ENCODE measurements around the gene KRT16.
"Not testable (repeated sequence)": the region's sequence is repeated elsewhere in the genome, so short reads cannot be mapped to it uniquely, and the experiment has no call there.

The KRT16 gene

GRCh38 chr17:41627316-41628072, 14.9 kb upstream of the KRT16 start:
- DNase-seq, result no peak

GRCh38 chr17:41626914-41627295, 14.3 kb upstream of the KRT16 start:
- not testable (repeated sequence) for DNase-seq

- DNase-seq, result not testable (repeated sequence)
These were observed 13.7 kb upstream of the KRT16 start for GRCh38 chr17:41626028-41626913.

GRCh38 chr17:41625602-41626001, 13.0 kb upstream of the KRT16 start:
- DNase-seq, result no peak

- no peak for DNase-seq
These were observed 11.9 kb upstream of the KRT16 start, which contains the start of gene KRT17 for GRCh38 chr17:41624208-41625101. TSS of gene KRT17 (minus strand) at chr17:41624575. CDS start at chr17:41624509, 66 bp downstream.

GRCh38 chr17:41623184-41623861, 10.8 kb upstream of the KRT16 start:
- DNase-seq, result not testable (repeated sequence)

- DNase-seq, result not testable (repeated sequence)
These were observed 10.0 kb upstream of the KRT16 start for GRCh38 chr17:41622340-41623183.

GRCh38 chr17:41621916-41622315, 9.3 kb upstream of the KRT16 start:
- no peak for DNase-seq

- not testable (repeated sequence) for DNase-seq
These were observed 8.9 kb upstream of the KRT16 start for GRCh38 chr17:41621435-41621817.

- DNase-seq, result no peak
These were observed 8.2 kb upstream of the KRT16 start for GRCh38 chr17:41620583-41621434.

- not testable (repeated sequence) for DNase-seq
These were observed 7.5 kb upstream of the KRT16 start for GRCh38 chr17:41619927-41620582.

GRCh38 chr17:41619036-41619926, 6.7 kb upstream of the KRT16 start:
- no peak for DNase-seq

- DNase-seq, result no peak
These were observed 5.9 kb upstream of the KRT16 start for GRCh38 chr17:41618341-41619035.

GRCh38 chr17:41617698-41618097, 5.1 kb upstream of the KRT16 start:
- DNase-seq, result no peak

GRCh38 chr17:41617136-41617535, 4.6 kb upstream of the KRT16 start:
- DNase-seq, result no peak

GRCh38 chr17:41616486-41616885, 3.9 kb upstream of the KRT16 start:
- DNase-seq, result not testable (repeated sequence)

GRCh38 chr17:41615454-41615853, 2.9 kb upstream of the KRT16 start:
- DNase-seq, result no peak

- not testable (repeated sequence) for DNase-seq
These were observed 2.2 kb upstream of the KRT16 start for GRCh38 chr17:41614767-41615166.

All from activated naive CD4-positive, alpha-beta T cell treated with anti-CD3 and anti-CD28 coated beads, Interleukin-2, amount 50 U/mL, for 16 hours (primary cell).